Osteocyte (in vitro differentiated cells): ENCODE measurements around the gene NANP. TPM values are rescaled to one million over a fixed set of nuclear protein-coding genes. Genes with fewer than 3 reads are reported as not detected.
"Not testable (repeated sequence)": the region's sequence is repeated elsewhere in the genome, so short reads cannot be mapped to it uniquely, and the experiment has no call there.

Experiments
- DNase-seq: peaks from one replicate; pipeline ENCODE4 v3.0.0; 2021; ENCODE audit warnings: mixed read lengths; ENCODE audit not compliant: unreplicated experiment; ENCODE audit errors: extremely low spot score
- H3K27ac Mint-ChIP-seq: one replicate; pipeline ENCODE4 v1.8.0; 2021; ENCODE audit warnings: mild to moderate bottlenecking, mixed read lengths; ENCODE audit not compliant: unreplicated experiment
- H3K27me3 Mint-ChIP-seq: one replicate; pipeline ENCODE4 v1.8.0; 2021; ENCODE audit warnings: mixed read lengths; ENCODE audit not compliant: unreplicated experiment
- H3K36me3 Mint-ChIP-seq: one replicate; pipeline ENCODE4 v1.8.0; 2021; ENCODE audit warnings: mixed read lengths; ENCODE audit not compliant: unreplicated experiment
- H3K4me1 Mint-ChIP-seq: one replicate; pipeline ENCODE4 v1.8.0; 2021; ENCODE audit warnings: mixed read lengths; ENCODE audit not compliant: unreplicated experiment
- H3K4me3 Mint-ChIP-seq: one replicate; pipeline ENCODE4 v1.8.0; 2021; ENCODE audit warnings: mild to moderate bottlenecking, moderate library complexity, mixed read lengths; ENCODE audit not compliant: unreplicated experiment
- H3K9me3 Mint-ChIP-seq: one replicate; pipeline ENCODE4 v1.8.0; 2021; ENCODE audit warnings: mixed read lengths; ENCODE audit not compliant: unreplicated experiment
- total RNA-seq: library from RNA; stranded (reverse); gene quantifications from 2 replicates; pipeline ENCODE4 v1.2.1, GENCODE V29; 2021
- TF ChIP-seq, protein P1 (sequence below): fragments of 200-600 bp; sonication (generic); IDR thresholded peaks from 2 replicates; pipeline ENCODE4 v1.5.0; 2021; ENCODE audit warnings: antibody characterized with exemption, mild to moderate bottlenecking, moderate library complexity

The NANP gene
- total RNA-seq, 1 donor from 2014 or later: 6.0 TPM

DNA sequence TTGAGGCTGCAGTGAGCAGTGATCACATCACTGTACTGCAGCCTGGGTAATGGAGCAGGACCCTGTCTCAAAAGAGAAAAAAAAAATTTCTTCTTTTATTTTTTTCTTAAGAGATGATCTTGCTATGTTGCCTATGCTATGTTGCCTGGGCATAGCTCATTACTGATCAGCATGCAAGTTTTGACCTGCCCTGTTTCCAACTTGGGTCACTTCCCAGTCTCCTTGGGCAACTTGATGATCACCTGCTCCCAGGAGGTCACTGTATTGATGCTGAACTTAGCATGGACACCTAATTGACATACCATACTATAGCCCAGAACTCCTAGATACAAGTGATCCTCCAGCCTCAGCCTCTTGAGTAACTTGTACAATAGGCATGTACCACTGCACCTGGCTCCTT, 30.7 kb upstream of the NANP start:
- H3K36me3 Mint-ChIP-seq: peaks cover 13% of the 10 kb centered on the region
- H3K4me3 Mint-ChIP-seq: no peak overlapping the region
- DNase-seq: no peak
- TF ChIP-seq, protein P1, sequence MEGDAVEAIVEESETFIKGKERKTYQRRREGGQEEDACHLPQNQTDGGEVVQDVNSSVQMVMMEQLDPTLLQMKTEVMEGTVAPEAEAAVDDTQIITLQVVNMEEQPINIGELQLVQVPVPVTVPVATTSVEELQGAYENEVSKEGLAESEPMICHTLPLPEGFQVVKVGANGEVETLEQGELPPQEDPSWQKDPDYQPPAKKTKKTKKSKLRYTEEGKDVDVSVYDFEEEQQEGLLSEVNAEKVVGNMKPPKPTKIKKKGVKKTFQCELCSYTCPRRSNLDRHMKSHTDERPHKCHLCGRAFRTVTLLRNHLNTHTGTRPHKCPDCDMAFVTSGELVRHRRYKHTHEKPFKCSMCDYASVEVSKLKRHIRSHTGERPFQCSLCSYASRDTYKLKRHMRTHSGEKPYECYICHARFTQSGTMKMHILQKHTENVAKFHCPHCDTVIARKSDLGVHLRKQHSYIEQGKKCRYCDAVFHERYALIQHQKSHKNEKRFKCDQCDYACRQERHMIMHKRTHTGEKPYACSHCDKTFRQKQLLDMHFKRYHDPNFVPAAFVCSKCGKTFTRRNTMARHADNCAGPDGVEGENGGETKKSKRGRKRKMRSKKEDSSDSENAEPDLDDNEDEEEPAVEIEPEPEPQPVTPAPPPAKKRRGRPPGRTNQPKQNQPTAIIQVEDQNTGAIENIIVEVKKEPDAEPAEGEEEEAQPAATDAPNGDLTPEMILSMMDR: no peak
- H3K9me3 Mint-ChIP-seq: peaks cover 4% of the 10 kb centered on the region
- H3K27ac Mint-ChIP-seq: no peak overlapping the region
- no peaks in the 10 kb centered on the region for H3K27me3 Mint-ChIP-seq
- no peaks in the 10 kb centered on the region for H3K4me1 Mint-ChIP-seq

DNA sequence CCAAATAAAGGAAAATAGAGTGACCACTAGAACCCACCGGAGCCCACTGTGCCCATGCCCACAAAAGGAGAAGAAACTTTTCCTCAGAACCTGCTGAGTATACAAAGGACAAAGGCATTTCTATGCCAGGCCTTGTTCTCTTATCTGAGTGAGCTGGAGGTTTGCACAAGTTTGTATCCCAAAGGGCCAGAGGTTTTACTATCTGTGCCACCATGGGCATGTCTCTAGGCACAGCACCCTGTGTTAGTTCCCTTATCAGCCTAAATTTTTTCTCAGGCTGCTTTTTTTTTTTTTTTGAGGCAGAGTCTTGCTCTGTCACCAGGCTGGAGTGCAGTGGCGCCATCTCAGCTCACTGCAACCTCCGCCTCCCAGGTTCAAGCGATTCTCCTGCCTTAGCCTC, 29.1 kb upstream of the NANP start:
- not testable (repeated sequence) for H3K27ac Mint-ChIP-seq, DNase-seq, H3K27me3 Mint-ChIP-seq, H3K9me3 Mint-ChIP-seq, H3K4me1 Mint-ChIP-seq, H3K4me3 Mint-ChIP-seq
- peaks cover 13% of the 10 kb centered on the region for H3K36me3 Mint-ChIP-seq

- Mint-ChIP-seq H3K27me3 (no peaks in the 10 kb centered on the region), H3K4me1 (no peaks in the 10 kb centered on the region), H3K4me3 (no peak overlapping the region), H3K27ac (no peak overlapping the region), H3K9me3 (peaks cover 5% of the 10 kb centered on the region), H3K36me3 (peaks cover 14% of the 10 kb centered on the region)
- TF ChIP-seq, protein P1: no peak
- no peak for DNase-seq
Observed at GRCh38 chr20:25644814-25645213, 21.0 kb upstream of the NANP start.

DNA sequence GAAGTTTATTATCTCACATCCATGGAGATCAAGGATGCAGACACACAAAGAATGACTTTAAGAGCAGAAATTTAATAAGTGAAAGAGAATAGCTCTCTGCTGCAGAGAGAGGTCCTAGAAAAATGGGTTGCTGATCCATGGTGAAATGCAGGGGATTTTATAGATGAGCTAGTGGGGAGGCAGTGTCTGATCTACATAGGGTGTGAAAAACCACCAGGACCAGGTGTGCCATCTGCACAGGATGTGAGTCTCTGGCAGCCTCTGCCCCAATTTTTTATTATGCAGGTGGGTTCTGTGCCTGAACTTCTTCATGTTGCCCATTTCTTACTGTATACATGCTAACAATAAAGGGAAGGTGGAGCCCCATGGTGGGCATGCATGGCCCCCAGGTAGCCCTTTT, 19.9 kb upstream of the NANP start:
- Mint-ChIP-seq H3K36me3 (peaks cover 14% of the 10 kb centered on the region), H3K27me3 (no peaks in the 10 kb centered on the region), H3K4me1 (no peaks in the 10 kb centered on the region), H3K4me3 (no peak overlapping the region), H3K9me3 (peaks cover 5% of the 10 kb centered on the region), H3K27ac (no peak overlapping the region)
- TF ChIP-seq, protein P1: no peak
- DNase-seq: no peak

DNA sequence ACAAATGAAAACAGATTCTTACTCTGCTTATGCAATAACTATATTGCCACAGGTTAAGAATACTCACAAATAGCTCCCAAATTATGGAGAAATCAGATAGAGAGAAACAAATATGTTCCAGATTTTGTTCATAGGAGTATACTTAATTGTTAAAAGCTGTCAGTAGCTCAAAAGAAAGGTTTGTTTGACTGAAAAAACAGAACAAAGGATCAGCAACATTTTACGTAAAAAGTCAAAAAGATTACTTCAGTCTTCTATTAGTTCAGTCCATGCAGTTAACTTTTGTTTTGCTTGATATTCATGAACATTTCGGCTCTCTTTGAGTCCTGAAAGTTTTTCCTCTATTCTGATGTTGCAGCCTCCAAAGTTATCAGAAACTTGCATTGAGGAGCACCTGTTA, 13.4 kb upstream of the NANP start:
- DNase-seq: no peak
- Mint-ChIP-seq H3K9me3 (peaks cover 7% of the 10 kb centered on the region), H3K4me3 (no peak overlapping the region), H3K27me3 (no peaks in the 10 kb centered on the region), H3K36me3 (peaks cover 20% of the 10 kb centered on the region), H3K4me1 (no peaks in the 10 kb centered on the region), H3K27ac (no peak overlapping the region)
- TF ChIP-seq, protein P1: no peak
